ENCODE data around the gene CP. TPM values are rescaled to one million over a fixed set of nuclear protein-coding genes. Genes with fewer than 3 reads are reported as not detected.

CP gene
- total and polyA plus RNA-seq, 9 of the 15 experiments (the other 6 are each of a cell fraction or from before 2014, with no cell fraction given): 0.30 to 0.75 TPM; not detected in 7

DNA sequence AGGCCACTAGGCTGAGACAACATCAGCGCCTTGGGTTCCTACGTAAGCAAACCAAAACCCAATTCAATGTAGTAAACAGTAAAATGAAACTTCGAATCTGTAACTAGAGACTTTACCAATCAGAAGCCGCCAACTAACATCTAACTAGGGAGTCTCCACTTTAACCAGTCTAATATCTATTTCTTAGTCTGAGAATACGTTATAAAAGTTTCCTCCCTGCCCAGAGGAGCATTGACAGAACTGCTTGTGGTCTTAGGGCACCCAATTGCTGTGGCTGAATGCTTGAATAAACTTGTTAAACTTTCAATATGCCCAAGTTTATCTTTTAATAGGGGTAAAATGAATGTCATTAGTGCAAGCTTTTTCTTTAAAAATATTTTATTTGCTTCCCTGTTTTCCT is 4.3 kb downstream of the CP start:
- no peak for DNase-seq (ENCODE audit: extremely low read depth in 1 of 4, low spot score in 3 of 4)
- Histone ChIP-seq H3K9ac (ENCODE audit: insufficient read depth in 1 of 2, low read depth in 2 of 2, low read length in 2 of 2) (no peak overlapping the region), H2AFZ (ENCODE audit: low read depth, low read length) (no peak overlapping the region), H3K4me1 (replicated peaks in 1 of 2; ENCODE audit: control insufficient read depth in 2 of 2, insufficient read depth in 2 of 2, low read length in 2 of 2) (no peaks in the 10 kb centered on the region; a peak in 1 of 5 replicates), H3K27ac (ENCODE audit: extremely low read depth, low read depth, low read length) (no peak overlapping the region), H3K36me3 (ENCODE audit: control insufficient read depth, insufficient read depth, low read length) (no peaks in the 10 kb centered on the region), H3K79me2 (ENCODE audit: control insufficient read depth, insufficient read depth, low read length) (no peaks in the 10 kb centered on the region), H3K4me3 (no peak overlapping the region), H3K4me2 (ENCODE audit: insufficient read depth, low read length) (no peak overlapping the region), H3K9me1 (ENCODE audit: control insufficient read depth, insufficient read depth, low read length) (no peaks in the 10 kb centered on the region), H4K20me1 (replicated peaks; ENCODE audit: control insufficient read depth, insufficient read depth, low read length) (no peaks in the 10 kb centered on the region), H3K9me3 (replicated peaks; ENCODE audit: control insufficient read depth, insufficient read depth, low read depth, low read length) (no peaks in the 10 kb centered on the region), H3K27me3 (ENCODE audit: control insufficient read depth in 2 of 2, insufficient read depth in 2 of 2, low read length in 2 of 2) (no peaks in the 10 kb centered on the region)
- intact Hi-C loops (cut with micrococcal nuclease): no loop called here
- no peak for ATAC-seq
- TF ChIP-seq, protein P1, sequence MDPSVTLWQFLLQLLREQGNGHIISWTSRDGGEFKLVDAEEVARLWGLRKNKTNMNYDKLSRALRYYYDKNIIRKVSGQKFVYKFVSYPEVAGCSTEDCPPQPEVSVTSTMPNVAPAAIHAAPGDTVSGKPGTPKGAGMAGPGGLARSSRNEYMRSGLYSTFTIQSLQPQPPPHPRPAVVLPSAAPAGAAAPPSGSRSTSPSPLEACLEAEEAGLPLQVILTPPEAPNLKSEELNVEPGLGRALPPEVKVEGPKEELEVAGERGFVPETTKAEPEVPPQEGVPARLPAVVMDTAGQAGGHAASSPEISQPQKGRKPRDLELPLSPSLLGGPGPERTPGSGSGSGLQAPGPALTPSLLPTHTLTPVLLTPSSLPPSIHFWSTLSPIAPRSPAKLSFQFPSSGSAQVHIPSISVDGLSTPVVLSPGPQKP (CRISPR knock-in tag; IDR thresholded peaks at IDR 0.05): no peak
- no peak for TF ChIP-seq MED1 (CRISPR knock-in tag; IDR thresholded peaks at IDR 0.05; ENCODE audit: borderline replicate concordance)
- TF ChIP-seq ZNF830 (CRISPR knock-in tag; IDR thresholded peaks at IDR 0.05): no peak
- no peak for TF ChIP-seq CBFB (CRISPR knock-in tag; IDR thresholded peaks at IDR 0.05)
- WGBS (ENCODE audit: insufficient coverage, low coverage, missing lambda C conversion rate): 28% methylated on average over 5 of the region's 5 CpGs
- BruUV-seq (replicated peaks): no TSS peak
- POLR2A ChIA-PET: interaction anchor here (0.6 kb wide), 2 partner anchors 14 to 27 kb away, joined by 3 to 7 read pairs; no protein-coding TSS in a partner anchor
- in situ Hi-C loops (cut with MboI): no loop called here
- CTCF ChIA-PET (ENCODE audit: low intra/inter-chr PET ratio): no interaction called here
- no peak for FAIRE-seq
